Measurements from ENCODE around the gene PFDN1. TPM values are rescaled to one million over a fixed set of nuclear protein-coding genes. Genes with fewer than 3 reads are reported as not detected.

Gene PFDN1
- total and polyA plus RNA-seq, 10 of the 15 experiments (the other 5 are each of a cell fraction or from before 2014, with no cell fraction given): 62.9 to 193 (median 102) TPM

GRCh38 chr5:140256726-140257125 is 46.2 kb downstream of the PFDN1 start (continued):
- no peak for TF ChIP-seq SRF (IDR thresholded peaks at IDR 0.05; ENCODE audit: low read depth in 2 of 2, low read length in 2 of 2)

GRCh38 chr5:140255460-140256157 is 47.3 kb downstream of the PFDN1 start:
- Histone ChIP-seq H3K27ac (ENCODE audit: control insufficient read depth, insufficient read depth) (no peak overlapping the region), H4K20me1 (ENCODE audit: control insufficient read depth, insufficient read depth) (no peaks in the 10 kb centered on the region; the same call in none of the 2 replicates), H3K27me3 (replicated peaks in 1 of 2; ENCODE audit: control insufficient read depth in 2 of 2, insufficient read depth in 2 of 2, low read length in 1 of 2) (no peaks in the 10 kb centered on the region), H2AFZ (ENCODE audit: control insufficient read depth, low read depth, low read length) (no peak overlapping the region), H3K9ac (ENCODE audit: control insufficient read depth, insufficient read depth, low read length) (no peak overlapping the region), H3K4me1 (ENCODE audit: control insufficient read depth, insufficient read depth, low read length) (peaks cover 8% of the 10 kb centered on the region), H3K79me2 (ENCODE audit: control insufficient read depth, insufficient read depth, low read length) (peaks cover 1% of the 10 kb centered on the region; the same call in 1 of the 2 replicates), H3K4me3 (no peak overlapping the region), H3K9me3 (replicated peaks; ENCODE audit: control insufficient read depth, insufficient read depth, low read length) (no peaks in the 10 kb centered on the region), H3K36me3 (ENCODE audit: control insufficient read depth in 2 of 2, insufficient read depth in 2 of 2, low read length in 1 of 2) (peaks cover 0 to 7% of the 10 kb centered on the region in 2 experiments), H3K4me2 (ENCODE audit: control insufficient read depth, insufficient read depth) (no peak overlapping the region)
- ChIA-PET SMC1A (ENCODE audit: uncharacterized antibody, unreplicated experiment) (interaction anchor here (1.2 to 1.8 kb wide), 3 partner anchors 10 to 96 kb away, joined by 3 to 5 read pairs (median 4); no protein-coding TSS in a partner anchor), RAD21 (ENCODE audit: unreplicated experiment) (interaction anchor here (1.3 kb wide), 1 partner anchor 11 kb away, joined by 4 read pairs; no protein-coding TSS in a partner anchor), CTCF (interaction anchor here (0.8 to 7.9 kb wide), 6 partner anchors 13 to 116 kb away, joined by 3 to 62 read pairs (median 6); partner anchors contain the start of gene HBEGF), POLR2A (interaction anchor here (0.6 kb wide), 1 partner anchor 67 kb away, joined by 4 read pairs; no protein-coding TSS in a partner anchor)
- ATAC-seq (no peak), DNase-seq (ENCODE audit: low read depth, low spot score) (no peak), FAIRE-seq (no peak)
- 78% methylated on average over 4 of the region's 4 CpGs for WGBS (ENCODE audit: insufficient coverage, insufficient replicate concordance, low lambda C conversion rate, missing lambda C conversion rate)
- no TSS peak for BruUV-seq (replicated peaks)
- in situ Hi-C loops (cut with MboI) (no loop called here), intact Hi-C loops (cut with micrococcal nuclease; ENCODE audit: unreplicated experiment) (loop anchor here (10.0 kb wide), 1 partner anchor 279 kb away; no protein-coding TSS in a partner anchor)
- TF ChIP-seq SMAD1 (IDR thresholded peaks at IDR 0.05; ENCODE audit: low read depth, partially characterized antibody): no peak
- TF ChIP-seq CBX3 (IDR thresholded peaks at IDR 0.05; ENCODE audit: borderline replicate concordance, low read depth): no peak
- TF ChIP-seq CHD4 (IDR thresholded peaks at IDR 0.05): no peak
- TF ChIP-seq MEF2A (IDR thresholded peaks at IDR 0.05; ENCODE audit: insufficient read depth, low read depth, low read length): no peak
- TF ChIP-seq IKZF1 (conservative IDR thresholded peaks at IDR 0.05): no peak
- no peak for TF ChIP-seq MYB (IDR thresholded peaks at IDR 0.05; ENCODE audit: borderline replicate concordance, low read depth, low read length)
